ENCODE measurements around the gene HOGA1.

The HOGA1 gene

DNA sequence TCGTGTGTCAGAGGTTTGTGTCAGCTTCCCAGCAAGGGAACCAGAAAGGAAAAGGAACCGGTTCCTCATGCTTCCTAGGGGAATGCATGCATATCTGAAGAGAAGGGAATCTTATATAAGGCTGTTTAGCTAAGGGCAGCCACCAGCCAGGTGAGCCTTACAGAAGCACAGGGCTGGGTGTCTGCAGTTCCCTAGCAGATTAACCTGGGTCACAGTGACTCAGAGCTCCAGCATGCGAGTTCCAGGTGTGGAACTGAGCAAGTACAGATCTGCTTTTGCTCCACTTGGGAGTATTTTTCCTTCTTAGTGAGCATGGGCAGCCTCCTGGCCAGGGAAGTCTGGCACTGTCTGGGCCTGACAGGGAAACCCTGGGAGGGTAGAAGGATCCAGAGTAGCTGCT, 12.6 kb upstream of the HOGA1 start:
- H4K20me1 ChIP-seq (ENCODE audit: low read depth, low read length) = no peaks in the 10 kb centered on the region
- no peaks in the 10 kb centered on the region for H3K36me3 ChIP-seq (ENCODE audit: low read length)
- H2AFZ ChIP-seq (ENCODE audit: low read depth, low read length, severe bottlenecking) = no peak overlapping the region
- H3K9me3 ChIP-seq (ENCODE audit: insufficient read depth, low read length) = no peaks in the 10 kb centered on the region
- H3K27ac ChIP-seq (ENCODE audit: low read depth, low read length) = no peak overlapping the region
- TF ChIP-seq EZH2phosphoT487 (conservative IDR thresholded peaks at IDR 0.05; ENCODE audit: low read length) = no peak
- TF ChIP-seq, protein P1, sequence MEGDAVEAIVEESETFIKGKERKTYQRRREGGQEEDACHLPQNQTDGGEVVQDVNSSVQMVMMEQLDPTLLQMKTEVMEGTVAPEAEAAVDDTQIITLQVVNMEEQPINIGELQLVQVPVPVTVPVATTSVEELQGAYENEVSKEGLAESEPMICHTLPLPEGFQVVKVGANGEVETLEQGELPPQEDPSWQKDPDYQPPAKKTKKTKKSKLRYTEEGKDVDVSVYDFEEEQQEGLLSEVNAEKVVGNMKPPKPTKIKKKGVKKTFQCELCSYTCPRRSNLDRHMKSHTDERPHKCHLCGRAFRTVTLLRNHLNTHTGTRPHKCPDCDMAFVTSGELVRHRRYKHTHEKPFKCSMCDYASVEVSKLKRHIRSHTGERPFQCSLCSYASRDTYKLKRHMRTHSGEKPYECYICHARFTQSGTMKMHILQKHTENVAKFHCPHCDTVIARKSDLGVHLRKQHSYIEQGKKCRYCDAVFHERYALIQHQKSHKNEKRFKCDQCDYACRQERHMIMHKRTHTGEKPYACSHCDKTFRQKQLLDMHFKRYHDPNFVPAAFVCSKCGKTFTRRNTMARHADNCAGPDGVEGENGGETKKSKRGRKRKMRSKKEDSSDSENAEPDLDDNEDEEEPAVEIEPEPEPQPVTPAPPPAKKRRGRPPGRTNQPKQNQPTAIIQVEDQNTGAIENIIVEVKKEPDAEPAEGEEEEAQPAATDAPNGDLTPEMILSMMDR (IDR thresholded peaks at IDR 0.05; ENCODE audit: insufficient read depth, low read length, poor library complexity, severe bottlenecking) = no peak
- H3K9me2 ChIP-seq (replicated peaks; ENCODE audit: insufficient read depth, low read length) = no peaks in the 10 kb centered on the region
- H3K4me3 ChIP-seq (ENCODE audit: insufficient read depth, low read length, poor library complexity, severe bottlenecking) = no peak overlapping the region
- no peaks in the 10 kb centered on the region for H3F3A ChIP-seq (ENCODE audit: insufficient read depth)
- no peaks in the 10 kb centered on the region for H3K79me2 ChIP-seq (ENCODE audit: insufficient read depth, low read length)
- H3K4me2 ChIP-seq (ENCODE audit: low read depth, low read length, poor library complexity, severe bottlenecking) = no peak overlapping the region
- H3K27me3 ChIP-seq (ENCODE audit: low read length) = no peaks in the 10 kb centered on the region
- H3K9ac ChIP-seq (ENCODE audit: low read length) = no peak overlapping the region

DNA sequence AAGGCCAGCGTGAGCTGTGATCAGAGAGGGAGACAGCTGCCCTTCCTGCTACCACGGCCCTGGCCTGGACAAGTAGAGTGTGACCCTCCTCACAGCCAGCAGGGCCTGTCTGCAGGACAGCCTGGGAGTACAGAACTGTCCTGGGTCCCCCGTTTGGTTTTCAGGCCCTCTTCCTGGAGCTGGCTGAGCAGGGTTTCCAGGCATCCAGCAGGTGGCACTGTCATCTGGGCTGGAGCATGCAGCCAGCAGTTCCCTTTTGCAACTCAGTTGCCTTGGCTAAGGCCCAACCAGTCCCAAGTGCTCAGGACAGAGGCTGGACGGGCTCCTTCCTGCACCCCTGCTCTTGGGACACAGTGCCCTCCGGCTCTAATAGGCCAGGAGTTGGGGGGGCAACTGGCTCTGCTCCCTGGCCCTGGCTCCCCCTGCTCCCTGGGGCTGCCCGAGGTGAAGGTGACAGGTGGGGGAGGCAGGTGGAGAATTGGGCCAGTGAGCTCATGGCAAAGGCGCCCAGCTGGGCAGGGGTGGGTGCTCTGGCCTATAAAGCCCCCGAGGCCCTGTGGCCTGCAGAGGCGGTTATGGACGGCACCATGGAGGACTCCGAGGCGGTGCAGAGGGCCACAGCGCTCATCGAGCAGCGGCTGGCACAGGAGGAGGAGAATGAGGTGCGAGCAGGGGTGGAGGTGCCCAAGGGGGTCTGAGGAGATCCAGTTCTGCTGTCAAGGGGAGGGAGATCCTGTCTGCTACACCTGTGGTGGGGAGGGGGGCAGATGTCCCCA, 11.8 kb upstream of the HOGA1 start, which contains the start of gene ANKRD2:
ANKRD2 (plus strand) TSS at position 566 of the 776 bp plus-strand sequence; CDS start at position 576, 10 bp downstream.
- H3K9me3 ChIP-seq (ENCODE audit: insufficient read depth, low read length) = no peaks in the 10 kb centered on the region
- H3K9me2 ChIP-seq (replicated peaks; ENCODE audit: insufficient read depth, low read length) = no peaks in the 10 kb centered on the region
- no peaks in the 10 kb centered on the region for H4K20me1 ChIP-seq (ENCODE audit: low read depth, low read length)
- no peak for TF ChIP-seq EZH2phosphoT487 (conservative IDR thresholded peaks at IDR 0.05; ENCODE audit: low read length)
- TF ChIP-seq, protein P1 (IDR thresholded peaks at IDR 0.05; ENCODE audit: insufficient read depth, low read length, poor library complexity, severe bottlenecking) = peak; percentile 70
- H3K27me3 ChIP-seq (ENCODE audit: low read length) = no peaks in the 10 kb centered on the region
- H3K9ac ChIP-seq (ENCODE audit: low read length) = no peak within 1 kb of the TSS
- H3K4me2 ChIP-seq (ENCODE audit: low read depth, low read length, poor library complexity, severe bottlenecking) = no peak within 1 kb of the TSS
- H3K36me3 ChIP-seq (ENCODE audit: low read length) = no peaks in the 10 kb centered on the region
- no peak within 1 kb of the TSS for H3K4me3 ChIP-seq (ENCODE audit: insufficient read depth, low read length, poor library complexity, severe bottlenecking)
- H3K79me2 ChIP-seq (ENCODE audit: insufficient read depth, low read length) = no peaks in the 10 kb centered on the region
- no peak within 1 kb of the TSS for H2AFZ ChIP-seq (ENCODE audit: low read depth, low read length, severe bottlenecking)
- no peaks in the 10 kb centered on the region for H3F3A ChIP-seq (ENCODE audit: insufficient read depth)
- H3K27ac ChIP-seq (ENCODE audit: low read depth, low read length) = no peak within 1 kb of the TSS

DNA sequence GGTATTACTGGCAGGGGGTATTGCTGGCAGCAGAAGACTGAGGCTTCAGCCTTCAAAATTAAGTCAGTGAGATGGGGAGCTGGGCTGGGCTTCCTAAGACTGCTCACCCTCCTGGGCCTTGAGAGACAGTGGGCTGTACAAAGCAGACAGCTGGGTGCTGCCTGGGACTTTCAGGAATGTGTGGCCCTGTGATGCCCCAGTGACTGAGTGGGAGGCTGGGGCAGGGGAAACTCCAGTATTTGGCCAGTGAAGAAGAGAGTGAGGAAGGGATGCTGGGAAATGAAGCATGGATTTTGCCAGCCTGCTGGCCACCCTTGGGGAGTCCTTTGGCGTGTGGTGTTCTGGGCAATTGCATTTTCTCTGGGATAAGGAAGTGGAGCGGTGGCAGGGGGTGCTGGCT, 11.2 kb upstream of the HOGA1 start:
- Histone ChIP-seq H3K9me3 (ENCODE audit: insufficient read depth, low read length) (no peaks in the 10 kb centered on the region), H3K4me3 (ENCODE audit: insufficient read depth, low read length, poor library complexity, severe bottlenecking) (no peak overlapping the region), H3K79me2 (ENCODE audit: insufficient read depth, low read length) (no peaks in the 10 kb centered on the region), H3K27ac (ENCODE audit: low read depth, low read length) (no peak overlapping the region), H3K9ac (ENCODE audit: low read length) (no peak overlapping the region), H3F3A (ENCODE audit: insufficient read depth) (no peaks in the 10 kb centered on the region), H4K20me1 (ENCODE audit: low read depth, low read length) (no peaks in the 10 kb centered on the region), H3K9me2 (replicated peaks; ENCODE audit: insufficient read depth, low read length) (no peaks in the 10 kb centered on the region), H3K36me3 (ENCODE audit: low read length) (no peaks in the 10 kb centered on the region), H2AFZ (ENCODE audit: low read depth, low read length, severe bottlenecking) (no peak overlapping the region), H3K4me2 (ENCODE audit: low read depth, low read length, poor library complexity, severe bottlenecking) (no peak overlapping the region), H3K27me3 (ENCODE audit: low read length) (no peaks in the 10 kb centered on the region)
- TF ChIP-seq, protein P1 (IDR thresholded peaks at IDR 0.05; ENCODE audit: insufficient read depth, low read length, poor library complexity, severe bottlenecking) = no peak
- no peak for TF ChIP-seq EZH2phosphoT487 (conservative IDR thresholded peaks at IDR 0.05; ENCODE audit: low read length)

Data from SU-DHL-6 (cell line).